Breast epithelium (tissue), 4 donors: Measurements from ENCODE around the gene VAMP2. TPM values are rescaled to one million over a fixed set of nuclear protein-coding genes. Genes with fewer than 3 reads are reported as not detected.

ENCODE experiments used
- DNase-seq, 2 donors: peaks; one replicate each; pipeline ENCODE4 v3.0.0-alpha.2; 2019; ENCODE audit warnings: low spot score in 2 of 2
- H3K27ac ChIP-seq, 2 donors: fragments of 200-600 bp; sonication (generic) in 1 of 2; one replicate each; pipeline ENCODE4 v1.5.1; 2016 to 2019; ENCODE audit warnings: mild to moderate bottlenecking in 1 of 2
- H3K27me3 ChIP-seq, 2 donors: fragments of 200-600 bp; sonication (generic) in 1 of 2; one replicate each; pipeline versions ENCODE4 v1.5.1 to v1.6.0; 2017 to 2019; ENCODE audit warnings: control low read depth in 1 of 2, mild to moderate bottlenecking in 1 of 2
- H3K36me3 ChIP-seq: fragments of 200-600 bp; one replicate; pipeline ENCODE4 v1.5.1; 2019
- H3K4me1 ChIP-seq, 2 donors: fragments of 200-600 bp; sonication (generic); one replicate each; pipeline ENCODE4 v1.5.1; 2016 to 2019; ENCODE audit warnings: control low read depth in 1 of 2
- H3K4me3 ChIP-seq, 3 donors: fragments of 200-600 bp; sonication (generic); 1 replicate in 2 of 3; 2 replicates in 1 of 3; pipeline ENCODE4 v1.5.1; 2016 to 2019; ENCODE audit warnings: mild to moderate bottlenecking in 3 of 3, moderate library complexity in 2 of 3
- H3K9me3 ChIP-seq, 2 donors: fragments of 200-600 bp; sonication (generic) in 1 of 2; one replicate each; pipeline ENCODE4 v1.5.1; 2016 to 2019; ENCODE audit warnings: control low read depth in 1 of 2
- POLR2A ChIP-seq: fragments of 450-650 bp; IDR thresholded peaks from one replicate; pipeline ENCODE4 v1.6.1; 2016; ENCODE audit warnings: antibody characterized with exemption, mild to moderate bottlenecking, moderate library complexity
- POLR2AphosphoS5 ChIP-seq, 3 donors: sonication (generic); formaldehyde crosslinking; IDR thresholded peaks; one replicate each; pipeline ENCODE4 v1.6.1; 2017; ENCODE audit warnings: antibody characterized with exemption in 3 of 3
- intact Hi-C: fragments of 100-400 bp; cut with DNase I; formaldehyde crosslinking; loops from one replicate; pipeline ENCODE4 v1.15.1; 2023; ENCODE audit warnings: low total_unique reads
- total RNA-seq, 3 donors: library from RNA; depleted of rRNA; stranded (reverse); fragments of >200 nt; gene quantifications; one replicate each; pipeline ENCODE4 v1.1.0, GENCODE V29; 2016
- TF ChIP-seq, protein P1 (sequence below), 3 donors: fragments of 450-650 bp; IDR thresholded peaks; one replicate each; pipeline ENCODE4 v1.5.1; 2016 to 2017; ENCODE audit warnings: antibody characterized with exemption in 3 of 3, mild to moderate bottlenecking in 3 of 3, moderate library complexity in 3 of 3

VAMP2 gene
- total RNA-seq, 3 donors from 2014 or later, result 21.8 to 30.2 (median 28.1) TPM

DNA sequence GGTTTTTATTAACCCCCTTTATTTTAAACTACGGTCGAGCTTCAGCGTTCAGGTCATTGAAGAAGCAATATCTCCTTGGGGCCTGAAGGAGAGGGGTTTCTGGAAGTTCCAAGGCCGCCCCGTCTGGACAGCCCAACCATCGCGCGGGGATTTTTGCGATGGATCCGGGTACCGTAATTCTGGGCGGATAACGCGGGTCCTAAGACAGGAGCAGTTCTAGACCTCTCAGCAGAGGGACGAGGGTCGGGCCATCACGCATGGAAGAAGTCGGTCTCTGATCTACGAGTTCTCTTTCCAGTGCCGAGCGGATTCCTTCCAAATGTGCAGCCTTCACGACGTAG is 23.7 kb upstream of the VAMP2 start:
- Histone ChIP-seq H3K4me1 (peaks cover 0 to 10% of the 10 kb centered on the region in 2 donors), H3K27ac (peak overlapping the region; percentile 94 to 96), H3K4me3 (peak overlapping the region; percentile 69 to 93 (median 91)), H3K36me3 (no peaks in the 10 kb centered on the region), H3K9me3 (no peaks in the 10 kb centered on the region), H3K27me3 (no peaks in the 10 kb centered on the region)
- no peak for DNase-seq
- intact Hi-C loops, result loop anchor here (5.0 kb wide), 1 partner anchor 36 kb away; no protein-coding TSS in a partner anchor
- no peak for TF ChIP-seq POLR2AphosphoS5 (IDR thresholded peaks at IDR 0.05)
- TF ChIP-seq, protein P1, sequence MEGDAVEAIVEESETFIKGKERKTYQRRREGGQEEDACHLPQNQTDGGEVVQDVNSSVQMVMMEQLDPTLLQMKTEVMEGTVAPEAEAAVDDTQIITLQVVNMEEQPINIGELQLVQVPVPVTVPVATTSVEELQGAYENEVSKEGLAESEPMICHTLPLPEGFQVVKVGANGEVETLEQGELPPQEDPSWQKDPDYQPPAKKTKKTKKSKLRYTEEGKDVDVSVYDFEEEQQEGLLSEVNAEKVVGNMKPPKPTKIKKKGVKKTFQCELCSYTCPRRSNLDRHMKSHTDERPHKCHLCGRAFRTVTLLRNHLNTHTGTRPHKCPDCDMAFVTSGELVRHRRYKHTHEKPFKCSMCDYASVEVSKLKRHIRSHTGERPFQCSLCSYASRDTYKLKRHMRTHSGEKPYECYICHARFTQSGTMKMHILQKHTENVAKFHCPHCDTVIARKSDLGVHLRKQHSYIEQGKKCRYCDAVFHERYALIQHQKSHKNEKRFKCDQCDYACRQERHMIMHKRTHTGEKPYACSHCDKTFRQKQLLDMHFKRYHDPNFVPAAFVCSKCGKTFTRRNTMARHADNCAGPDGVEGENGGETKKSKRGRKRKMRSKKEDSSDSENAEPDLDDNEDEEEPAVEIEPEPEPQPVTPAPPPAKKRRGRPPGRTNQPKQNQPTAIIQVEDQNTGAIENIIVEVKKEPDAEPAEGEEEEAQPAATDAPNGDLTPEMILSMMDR (IDR thresholded peaks at IDR 0.05), result peak in 1 of 3 donors; percentile 40
- TF ChIP-seq POLR2A, result no peak

DNA sequence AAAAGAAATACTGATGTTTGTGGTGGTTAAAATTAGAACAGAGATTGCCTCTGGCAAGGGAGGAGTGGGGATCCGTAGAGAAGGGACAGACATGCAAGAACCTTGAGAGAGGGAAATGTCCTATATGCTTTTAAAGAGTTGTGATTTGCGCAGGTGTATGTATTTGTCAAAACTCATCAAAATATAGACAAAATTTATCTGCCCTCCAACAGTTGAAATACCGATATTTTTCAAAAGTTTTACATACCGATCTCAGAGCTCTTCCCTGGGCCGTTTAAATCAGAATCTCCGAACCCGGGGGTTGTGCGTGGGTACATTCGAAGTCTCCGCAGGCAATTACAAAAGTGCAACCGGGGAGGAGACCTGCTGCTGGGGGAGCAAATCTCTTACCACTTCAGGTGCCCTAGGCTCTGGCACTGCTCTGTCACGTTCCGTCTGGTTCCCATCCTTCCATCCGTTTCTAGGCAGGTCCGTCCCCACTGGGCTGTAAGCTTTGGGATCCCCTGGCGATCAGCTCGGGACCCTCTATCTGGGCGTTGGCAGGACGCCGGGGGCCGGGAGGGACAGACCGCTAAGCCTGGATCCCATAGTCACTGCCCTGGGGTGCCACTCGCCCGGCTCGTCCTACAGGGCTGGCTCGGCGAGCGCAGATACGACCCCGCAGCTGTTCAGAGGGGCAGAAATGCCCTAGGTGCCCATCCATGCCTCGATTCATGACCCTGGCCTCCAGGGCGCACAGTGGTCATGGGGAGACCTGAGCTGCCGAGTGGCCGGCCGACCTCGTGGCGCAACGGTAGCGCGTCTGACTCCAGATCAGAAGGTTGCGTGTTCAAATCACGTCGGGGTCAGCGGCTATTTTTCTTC is 23.1 kb upstream of the VAMP2 start:
- intact Hi-C loops, result loop anchor here (5.0 kb wide), 1 partner anchor 36 kb away; no protein-coding TSS in a partner anchor
- TF ChIP-seq, protein P1 (IDR thresholded peaks at IDR 0.05), result no peak
- TF ChIP-seq POLR2AphosphoS5 (IDR thresholded peaks at IDR 0.05), result peak; percentile 76 to 95 (median 92)
- Histone ChIP-seq H3K4me3 (peak overlapping the region; percentile 69 to 93 (median 91)), H3K27me3 (no peaks in the 10 kb centered on the region), H3K9me3 (no peaks in the 10 kb centered on the region), H3K4me1 (peaks cover 0 to 10% of the 10 kb centered on the region in 2 donors), H3K36me3 (no peaks in the 10 kb centered on the region), H3K27ac (peak overlapping the region; percentile 94 to 96)
- DNase-seq, result peak; percentile 91 to 98

DNA sequence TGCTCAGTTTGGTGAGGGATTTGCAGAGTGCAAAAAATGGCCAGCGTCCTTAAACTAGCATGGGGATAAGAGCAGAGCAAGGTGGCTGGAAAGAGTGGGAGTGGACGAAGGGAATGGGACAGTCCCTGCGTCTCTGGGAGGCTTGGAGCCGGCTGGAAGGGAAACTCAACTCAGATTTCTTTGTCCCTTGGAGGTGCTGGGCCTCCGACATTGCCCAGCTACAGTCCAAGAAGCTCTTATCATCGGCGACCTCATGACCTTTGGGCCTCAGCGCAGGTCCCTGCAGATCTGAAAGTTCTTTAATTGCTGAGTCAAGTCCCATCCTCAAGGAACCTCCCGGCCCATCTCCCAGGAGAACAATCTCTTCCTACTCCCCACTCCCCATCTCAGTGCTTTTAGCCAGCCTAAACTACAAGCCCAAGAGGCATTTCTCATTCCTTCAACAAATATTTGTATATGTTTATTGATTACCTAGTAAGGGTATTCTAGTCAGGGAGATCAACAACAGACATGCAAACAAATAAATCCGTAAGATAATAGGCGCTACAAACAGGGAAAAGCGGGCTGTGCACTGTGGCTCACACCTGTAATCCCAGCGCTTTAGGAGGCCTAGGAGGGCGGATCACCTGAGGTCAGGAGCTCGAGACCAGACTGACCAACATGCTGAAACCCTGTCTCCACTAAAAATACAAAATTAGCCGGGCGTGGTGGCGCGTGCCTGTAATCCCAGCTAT is 14.4 kb upstream of the VAMP2 start:
- no peaks in the 10 kb centered on the region for H3K27me3 ChIP-seq
- H3K27ac ChIP-seq, result peak overlapping the region; percentile 95
- DNase-seq, result no peak
- peaks cover 0 to 9% of the 10 kb centered on the region in 2 donors for H3K4me1 ChIP-seq
- no peak for TF ChIP-seq POLR2A
- TF ChIP-seq, protein P1 (IDR thresholded peaks at IDR 0.05), result no peak
- TF ChIP-seq POLR2AphosphoS5 (IDR thresholded peaks at IDR 0.05), result no peak
- H3K9me3 ChIP-seq, result no peaks in the 10 kb centered on the region
- H3K4me3 ChIP-seq, result peak overlapping the region; percentile 62 to 84 (median 71)
- intact Hi-C loops, result no loop called here
- H3K36me3 ChIP-seq, result no peaks in the 10 kb centered on the region

DNA sequence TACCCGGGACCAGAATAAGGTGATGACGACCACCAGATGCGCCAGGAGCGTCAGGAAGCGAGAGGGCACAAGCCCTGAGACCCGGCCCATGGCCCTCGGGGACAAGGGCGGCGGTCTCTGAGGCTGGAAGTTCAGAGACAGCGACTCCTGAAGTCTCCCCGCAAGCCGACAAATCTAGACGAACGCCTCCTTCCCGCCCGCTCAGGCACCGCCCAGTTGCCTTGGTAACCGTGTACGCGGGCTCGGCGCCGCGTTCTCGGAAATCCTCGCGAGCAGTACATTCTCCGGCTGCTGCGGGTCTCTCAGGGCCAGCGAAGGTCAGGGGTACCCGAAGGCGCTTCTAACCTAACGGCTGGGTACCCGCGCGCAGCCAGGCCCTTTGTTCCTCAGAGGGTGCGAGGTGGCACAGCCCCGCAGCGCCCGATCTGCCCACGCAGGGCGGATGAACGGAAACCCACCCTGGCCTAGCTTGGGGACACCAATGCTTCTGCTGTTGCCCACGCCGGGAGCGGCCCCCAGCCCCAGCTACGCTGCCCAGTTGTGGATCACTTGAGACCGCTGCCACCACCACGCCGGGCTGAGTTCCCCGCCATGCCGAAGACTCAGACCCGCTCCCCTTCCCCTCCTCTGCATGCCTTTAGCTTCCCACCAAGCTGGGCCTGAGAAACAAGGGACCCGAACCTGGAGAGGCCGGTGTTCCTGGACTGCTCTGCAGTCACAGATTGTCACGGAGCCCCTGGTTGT is 13.6 kb upstream of the VAMP2 start, which contains the start of gene TMEM107:
TSS of gene TMEM107 (minus strand) at position 184 of the 744 bp plus-strand sequence. CDS start at position 90, 94 bp downstream.
- H3K27ac ChIP-seq, result peak within 1 kb of the TSS; percentile 95
- intact Hi-C loops, result no loop called here
- H3K9me3 ChIP-seq, result no peaks in the 10 kb centered on the region
- no peak for TF ChIP-seq POLR2A
- TF ChIP-seq POLR2AphosphoS5 (IDR thresholded peaks at IDR 0.05), result peak in 2 of 3 donors; percentile 12 to 14
- DNase-seq, result peak; percentile 72 to 87
- no peaks in the 10 kb centered on the region for H3K27me3 ChIP-seq
- peaks cover 0 to 9% of the 10 kb centered on the region in 2 donors for H3K4me1 ChIP-seq
- H3K4me3 ChIP-seq, result peak within 1 kb of the TSS; percentile 62 to 84 (median 71)
- H3K36me3 ChIP-seq, result no peaks in the 10 kb centered on the region

DNA sequence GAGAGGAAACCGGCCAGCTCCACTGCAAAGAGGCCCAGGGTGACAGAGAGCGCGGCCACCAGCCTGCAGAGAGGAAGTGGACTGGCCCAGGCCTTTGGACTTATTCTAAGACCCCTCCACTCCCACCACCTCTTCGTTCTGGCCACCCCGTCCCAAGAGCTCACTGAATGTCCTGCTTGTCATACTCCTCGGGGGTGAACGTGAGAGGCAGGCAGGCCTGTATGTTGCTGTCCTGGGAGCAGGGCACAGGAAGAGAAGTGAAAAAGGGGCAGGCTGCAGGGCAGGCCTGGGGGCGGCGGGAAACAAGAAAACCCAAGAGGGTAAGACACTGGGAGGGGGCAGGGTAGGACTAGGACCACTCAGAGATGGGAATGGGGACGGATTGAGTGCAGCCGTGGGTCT is 13.0 kb upstream of the VAMP2 start:
- TF ChIP-seq, protein P1 (IDR thresholded peaks at IDR 0.05), result peak in 1 of 3 donors; percentile 11
- TF ChIP-seq POLR2A, result no peak
- intact Hi-C loops, result no loop called here
- Histone ChIP-seq H3K36me3 (no peaks in the 10 kb centered on the region), H3K9me3 (no peaks in the 10 kb centered on the region), H3K4me3 (peak overlapping the region; percentile 62 to 84 (median 71)), H3K4me1 (peaks cover 0 to 9% of the 10 kb centered on the region in 2 donors), H3K27me3 (no peaks in the 10 kb centered on the region), H3K27ac (peak overlapping the region; percentile 95)
- no peak for DNase-seq
